ENCODE data around the gene FUT7. TPM values are rescaled to one million over a fixed set of nuclear protein-coding genes. Genes with fewer than 3 reads are reported as not detected.

FUT7 gene
- total RNA-seq, 1 donor from 2014 or later: 0.22 TPM

- intact Hi-C loops (cut with DNase I): no loop called here
- DNase-seq (ENCODE audit: low spot score): no peak
Measured at GRCh38 chr9:137023583-137023991, 8.3 kb downstream of the FUT7 start.

DNA sequence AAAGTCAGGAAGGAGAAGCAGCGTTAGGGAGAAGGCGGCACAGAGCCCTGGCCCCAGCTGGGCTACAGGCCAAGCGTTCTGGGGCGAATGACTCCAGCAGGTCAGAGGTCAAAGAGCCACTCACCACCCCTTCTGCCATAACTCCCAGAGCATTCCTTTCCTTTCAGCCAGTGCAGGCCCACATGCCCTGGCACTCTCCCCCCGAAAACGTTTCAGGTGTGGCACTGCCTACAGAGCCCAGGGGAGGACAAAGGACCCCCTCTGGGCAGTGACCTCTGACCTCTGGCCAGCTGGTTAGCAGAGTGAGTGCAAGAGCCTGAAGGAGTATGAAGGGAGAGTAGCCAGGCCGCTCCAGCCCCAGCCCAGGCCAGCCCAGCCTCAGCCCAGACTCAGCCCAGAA, 8.7 kb downstream of the FUT7 start:
- intact Hi-C loops (cut with DNase I): no loop called here
- DNase-seq (ENCODE audit: low spot score): no peak

DNA sequence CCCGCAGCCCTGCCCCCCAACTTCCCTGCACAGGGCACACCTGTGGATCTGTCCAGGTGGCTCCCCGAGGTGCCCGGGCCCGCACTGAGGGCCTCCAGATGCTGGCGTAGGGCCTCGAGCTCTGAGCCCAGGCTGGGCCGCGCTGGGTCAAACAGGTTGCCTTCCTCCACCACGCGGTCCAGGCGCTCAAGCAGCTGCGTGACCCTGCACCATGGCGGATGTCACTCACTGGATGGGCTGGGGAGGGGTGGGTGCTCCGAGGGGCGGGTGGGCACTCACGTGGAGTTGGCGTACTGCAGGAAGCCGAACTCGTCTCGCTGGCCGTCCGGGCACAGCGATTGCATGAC, 9.3 kb downstream of the FUT7 start:
- DNase-seq (ENCODE audit: low spot score): no peak
- intact Hi-C loops (cut with DNase I): no loop called here

GRCh38 chr9:137021979-137022661, 9.8 kb downstream of the FUT7 start:
- no peak for DNase-seq (ENCODE audit: low spot score)
- intact Hi-C loops (cut with DNase I): no loop called here

GRCh38 chr9:137021568-137021978, 10.3 kb downstream of the FUT7 start:
- intact Hi-C loops (cut with DNase I): no loop called here
- no peak for DNase-seq (ENCODE audit: low spot score)

DNA sequence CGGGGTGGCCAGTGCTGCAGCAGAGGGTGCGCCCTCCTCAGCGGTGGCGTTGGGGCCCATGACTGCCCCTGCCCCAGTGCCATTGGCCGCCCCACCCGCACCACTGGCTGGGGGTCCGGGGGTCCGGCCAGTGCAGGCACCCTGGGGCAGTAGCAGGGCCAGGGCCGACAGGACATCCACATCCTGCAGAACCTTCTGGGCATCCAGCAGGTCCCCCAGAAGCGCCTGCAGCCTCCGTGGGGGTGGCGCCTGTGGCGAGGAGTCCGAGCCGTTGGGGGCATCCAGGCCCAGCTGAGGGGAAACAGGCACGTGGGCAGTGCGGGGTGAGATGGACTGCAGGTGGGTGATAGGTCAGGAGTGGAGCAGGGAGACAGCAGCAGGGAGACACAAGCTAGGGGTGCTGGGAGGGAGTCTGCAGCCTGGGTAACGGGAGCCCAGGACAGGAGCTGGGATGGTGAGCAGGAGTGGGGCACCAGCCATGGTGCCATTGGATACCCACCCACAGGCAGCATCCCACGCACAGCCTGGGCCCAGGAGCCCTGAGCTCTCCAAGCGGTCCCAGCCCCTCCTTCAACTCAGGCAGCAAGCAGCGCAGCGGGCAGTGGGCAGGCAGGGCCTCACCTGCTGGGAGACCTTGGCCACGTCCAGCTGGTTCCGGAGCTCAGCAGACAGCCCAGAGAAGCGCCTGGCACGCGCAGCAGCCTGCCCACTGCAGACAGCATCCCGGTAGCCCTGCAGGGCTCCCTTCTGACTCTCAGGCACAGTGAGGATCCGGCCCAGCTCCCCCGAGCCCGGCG, 10.9 kb downstream of the FUT7 start:
- intact Hi-C loops (cut with DNase I): no loop called here
- no peak for DNase-seq (ENCODE audit: low spot score)

- intact Hi-C loops (cut with DNase I): no loop called here
- no peak for DNase-seq (ENCODE audit: low spot score)
Measured at GRCh38 chr9:137019891-137020683, 11.8 kb downstream of the FUT7 start.

- no peak for DNase-seq (ENCODE audit: low spot score)
- intact Hi-C loops (cut with DNase I): no loop called here
Measured at GRCh38 chr9:137018761-137019559, 12.9 kb downstream of the FUT7 start.

GRCh38 chr9:137017791-137018497, 13.9 kb downstream of the FUT7 start:
- intact Hi-C loops (cut with DNase I): no loop called here
- no peak for DNase-seq (ENCODE audit: low spot score)

- intact Hi-C loops (cut with DNase I): no loop called here
- DNase-seq (ENCODE audit: low spot score): no peak
Measured at GRCh38 chr9:137017071-137017470, 14.8 kb downstream of the FUT7 start.

DNA sequence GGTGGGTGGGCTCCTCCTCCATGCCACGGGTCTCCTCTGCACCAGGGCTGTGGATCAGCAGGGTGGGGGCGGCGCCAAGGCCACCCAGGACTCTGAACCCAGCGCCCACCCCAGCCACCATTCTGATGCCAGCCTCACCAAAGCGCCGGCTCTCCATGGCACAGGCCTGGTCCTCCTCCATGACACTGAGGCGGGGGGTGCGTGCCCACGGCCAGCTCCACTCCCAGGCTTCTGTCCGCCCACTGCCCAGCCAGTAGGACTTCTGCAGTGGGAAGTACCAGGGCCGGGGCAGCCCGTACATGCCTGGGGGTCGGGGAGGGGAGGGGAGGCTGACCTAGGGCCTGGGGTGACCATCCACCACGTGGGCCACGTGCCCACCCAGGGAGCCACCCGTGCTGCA, 15.5 kb downstream of the FUT7 start:
- no peak for DNase-seq (ENCODE audit: low spot score)
- intact Hi-C loops (cut with DNase I): no loop called here

DNA sequence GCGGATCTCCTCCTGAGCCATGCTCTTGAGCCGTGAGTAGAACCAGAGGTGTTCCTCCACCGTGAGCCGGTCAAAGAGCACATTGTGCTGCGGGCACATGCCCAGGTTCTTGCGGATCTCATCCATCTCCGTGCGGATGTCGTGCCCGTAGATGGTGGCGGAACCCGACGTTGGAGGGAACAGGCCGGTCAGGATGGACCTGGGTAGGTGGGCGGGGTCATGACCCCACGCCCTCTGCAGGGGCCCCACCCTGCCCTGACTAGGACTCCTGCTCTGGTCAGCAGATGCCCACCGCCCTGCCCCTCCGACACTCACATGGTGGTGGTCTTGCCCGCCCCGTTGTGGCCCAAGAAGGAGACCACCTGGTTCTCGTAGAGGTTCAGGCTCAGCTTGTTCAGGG, 15.9 kb downstream of the FUT7 start:
- intact Hi-C loops (cut with DNase I): no loop called here
- DNase-seq (ENCODE audit: low spot score): no peak

DNA sequence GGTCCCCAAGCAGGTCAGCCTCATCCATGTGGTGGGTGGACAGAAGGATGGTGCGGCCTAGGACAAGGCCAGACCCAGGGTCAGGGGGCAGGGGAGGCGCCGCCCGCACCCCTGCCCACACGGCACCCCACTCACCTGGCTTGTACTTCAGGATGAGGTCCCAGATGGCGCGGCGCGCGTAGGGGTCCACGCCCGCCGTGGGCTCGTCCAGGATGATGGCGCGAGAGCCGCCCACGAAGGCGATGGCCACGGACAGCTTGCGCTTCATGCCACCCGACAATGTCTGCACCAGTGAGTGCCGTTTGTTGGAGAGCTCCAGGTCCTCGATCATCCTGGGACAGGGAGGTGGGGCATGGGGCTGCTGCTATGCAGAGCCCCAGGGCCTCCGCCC, 16.4 kb downstream of the FUT7 start:
- no peak for DNase-seq (ENCODE audit: low spot score)

DNA sequence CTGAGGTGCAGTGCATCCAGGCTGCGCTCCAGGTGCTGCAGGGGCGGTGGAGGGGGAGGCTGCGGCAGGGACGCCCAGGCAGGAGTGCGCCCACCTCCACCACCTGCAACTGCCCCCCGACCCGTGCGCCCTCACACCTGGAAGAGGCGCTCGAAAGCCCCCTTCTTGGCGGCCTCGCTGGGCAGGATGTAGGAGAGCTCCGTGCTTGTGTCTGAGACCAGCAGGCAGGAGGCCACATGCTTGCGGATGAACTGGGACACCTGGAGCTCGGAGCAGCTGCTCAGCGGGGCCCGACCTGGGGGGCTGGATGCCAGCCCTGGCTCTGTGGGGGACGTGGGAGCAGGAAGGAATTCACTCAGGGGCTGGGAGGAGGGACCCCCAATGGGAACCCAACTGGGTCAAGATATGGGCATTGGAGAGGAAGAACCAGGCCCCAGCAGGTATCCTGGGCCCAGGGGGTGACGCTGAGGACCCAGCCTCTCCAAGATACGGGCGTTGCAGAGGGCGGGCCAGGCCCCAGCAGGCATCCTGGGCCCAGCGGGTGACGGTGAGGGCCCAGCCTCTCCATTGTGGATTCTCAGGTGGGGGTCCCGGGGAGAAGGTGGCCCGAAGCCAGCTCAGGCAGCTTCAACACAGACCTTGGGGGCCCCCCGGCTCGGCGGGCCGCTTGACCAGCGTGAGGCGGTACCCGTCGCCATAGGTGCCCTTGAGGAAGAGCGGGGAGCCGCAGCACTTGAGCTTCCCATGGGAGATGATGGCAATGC, 16.9 kb downstream of the FUT7 start:
- intact Hi-C loops (cut with DNase I): no loop called here
- DNase-seq (ENCODE audit: low spot score): no peak

More for the DNA sequence above, 16.4 kb downstream of the FUT7 start:
- intact Hi-C loops (cut with DNase I): no loop called here

DNA sequence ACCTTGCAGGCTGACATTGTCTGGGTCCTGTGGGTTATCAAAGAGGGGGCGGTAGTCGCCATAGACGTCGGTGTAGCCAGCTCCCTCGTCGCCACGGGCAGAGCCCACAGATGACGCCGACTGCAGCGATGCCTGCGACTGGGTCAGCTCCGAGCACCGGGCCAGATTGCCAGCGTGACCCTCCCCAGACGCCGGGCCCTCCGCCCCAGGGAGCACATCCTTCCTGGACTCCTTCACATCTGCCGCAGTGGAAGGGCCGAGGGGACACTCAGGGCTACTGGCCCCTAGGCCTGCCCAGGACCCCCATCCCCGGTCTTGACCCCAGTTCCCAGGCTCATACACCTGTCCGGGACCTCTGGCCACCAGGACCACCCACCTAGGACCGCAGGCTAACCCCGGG, 17.7 kb downstream of the FUT7 start:
- intact Hi-C loops (cut with DNase I): no loop called here

GRCh38 chr9:137013571-137013940, 18.3 kb downstream of the FUT7 start:
- intact Hi-C loops (cut with DNase I): no loop called here
- DNase-seq (ENCODE audit: low spot score): no peak

More for the DNA sequence above, 17.7 kb downstream of the FUT7 start:
- no peak for DNase-seq (ENCODE audit: low spot score)

- intact Hi-C loops (cut with DNase I): no loop called here
- no peak for DNase-seq (ENCODE audit: low spot score)
Measured at GRCh38 chr9:137012694-137013570, 19.0 kb downstream of the FUT7 start.
